ENCODE results near the gene INPP4A.
"Not testable (repeated sequence)": the region's sequence is repeated elsewhere in the genome, so short reads cannot be mapped to it uniquely, and the experiment has no call there.

Gene INPP4A

DNA sequence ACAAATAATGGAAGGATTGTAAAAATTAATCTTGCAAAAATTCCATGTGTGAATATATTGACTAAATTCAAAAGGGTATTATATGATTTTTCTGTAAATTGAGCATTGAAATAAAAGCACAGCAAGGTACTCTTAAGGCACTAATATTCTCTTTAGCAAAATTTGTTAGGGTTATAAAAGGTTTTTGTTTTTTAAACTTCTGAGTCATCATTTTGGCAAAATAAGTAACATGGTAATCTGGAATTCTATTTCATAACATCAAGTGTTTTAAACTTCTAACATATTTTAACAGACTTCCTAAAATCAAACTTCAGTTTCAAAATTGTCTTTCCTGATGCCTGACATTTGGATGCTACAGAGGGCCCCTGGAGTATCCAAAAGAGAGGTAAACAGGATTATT lies 12.5 kb upstream of the INPP4A start:
- H3K27me3 Mint-ChIP-seq (ENCODE audit: low read depth, poor library complexity) = no peaks in the 10 kb centered on the region

DNA sequence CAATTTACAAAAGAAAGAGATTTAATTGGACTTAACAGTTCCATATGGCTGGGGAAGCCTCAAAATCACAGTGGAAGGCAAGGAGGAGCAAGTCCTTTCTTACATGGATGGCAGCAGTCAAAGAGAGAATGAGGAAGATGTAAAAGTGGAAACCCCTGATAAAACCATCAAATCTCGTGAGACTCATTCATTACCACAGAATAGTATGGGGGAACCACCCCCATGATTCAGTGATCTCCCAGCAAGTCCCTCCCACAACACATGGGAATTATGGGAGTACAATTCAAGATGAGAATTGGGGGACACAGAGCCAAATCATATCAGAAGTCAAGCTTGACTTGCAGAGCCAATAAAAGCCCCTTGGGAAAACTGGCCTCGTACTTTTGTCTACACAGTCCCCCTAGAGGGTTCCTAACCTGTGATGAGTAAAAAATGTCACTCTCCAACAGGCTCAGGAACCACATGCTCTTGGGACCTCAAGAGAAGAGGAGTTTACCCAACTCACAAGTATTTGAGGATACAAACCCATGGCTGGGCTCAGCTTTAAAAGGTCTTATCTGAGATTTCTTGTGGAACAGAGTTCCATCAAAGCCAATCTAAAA lies 11.2 kb upstream of the INPP4A start:
- H3K27me3 Mint-ChIP-seq (ENCODE audit: low read depth, poor library complexity) = no peaks in the 10 kb centered on the region
- H3K4me3 Mint-ChIP-seq = no peak overlapping the region
- TF ChIP-seq, protein P1, sequence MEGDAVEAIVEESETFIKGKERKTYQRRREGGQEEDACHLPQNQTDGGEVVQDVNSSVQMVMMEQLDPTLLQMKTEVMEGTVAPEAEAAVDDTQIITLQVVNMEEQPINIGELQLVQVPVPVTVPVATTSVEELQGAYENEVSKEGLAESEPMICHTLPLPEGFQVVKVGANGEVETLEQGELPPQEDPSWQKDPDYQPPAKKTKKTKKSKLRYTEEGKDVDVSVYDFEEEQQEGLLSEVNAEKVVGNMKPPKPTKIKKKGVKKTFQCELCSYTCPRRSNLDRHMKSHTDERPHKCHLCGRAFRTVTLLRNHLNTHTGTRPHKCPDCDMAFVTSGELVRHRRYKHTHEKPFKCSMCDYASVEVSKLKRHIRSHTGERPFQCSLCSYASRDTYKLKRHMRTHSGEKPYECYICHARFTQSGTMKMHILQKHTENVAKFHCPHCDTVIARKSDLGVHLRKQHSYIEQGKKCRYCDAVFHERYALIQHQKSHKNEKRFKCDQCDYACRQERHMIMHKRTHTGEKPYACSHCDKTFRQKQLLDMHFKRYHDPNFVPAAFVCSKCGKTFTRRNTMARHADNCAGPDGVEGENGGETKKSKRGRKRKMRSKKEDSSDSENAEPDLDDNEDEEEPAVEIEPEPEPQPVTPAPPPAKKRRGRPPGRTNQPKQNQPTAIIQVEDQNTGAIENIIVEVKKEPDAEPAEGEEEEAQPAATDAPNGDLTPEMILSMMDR (IDR thresholded peaks at IDR 0.05) = no peak
- DNase-seq = no peak
- H3K9me3 Mint-ChIP-seq = peaks cover 63% of the 10 kb centered on the region
- no peak overlapping the region for H3K27ac Mint-ChIP-seq
- no peaks in the 10 kb centered on the region for H3K36me3 Mint-ChIP-seq (ENCODE audit: low read depth)
- H3K4me1 Mint-ChIP-seq = no peaks in the 10 kb centered on the region

More for the DNA sequence above, 12.5 kb upstream of the INPP4A start:
- H3K36me3 Mint-ChIP-seq (ENCODE audit: low read depth) = no peaks in the 10 kb centered on the region
- no peaks in the 10 kb centered on the region for H3K4me1 Mint-ChIP-seq
- H3K27ac Mint-ChIP-seq = no peak overlapping the region
- no peak overlapping the region for H3K4me3 Mint-ChIP-seq
- H3K9me3 Mint-ChIP-seq = peaks cover 59% of the 10 kb centered on the region
- TF ChIP-seq, protein P1 (IDR thresholded peaks at IDR 0.05) = no peak
- no peak for DNase-seq

DNA sequence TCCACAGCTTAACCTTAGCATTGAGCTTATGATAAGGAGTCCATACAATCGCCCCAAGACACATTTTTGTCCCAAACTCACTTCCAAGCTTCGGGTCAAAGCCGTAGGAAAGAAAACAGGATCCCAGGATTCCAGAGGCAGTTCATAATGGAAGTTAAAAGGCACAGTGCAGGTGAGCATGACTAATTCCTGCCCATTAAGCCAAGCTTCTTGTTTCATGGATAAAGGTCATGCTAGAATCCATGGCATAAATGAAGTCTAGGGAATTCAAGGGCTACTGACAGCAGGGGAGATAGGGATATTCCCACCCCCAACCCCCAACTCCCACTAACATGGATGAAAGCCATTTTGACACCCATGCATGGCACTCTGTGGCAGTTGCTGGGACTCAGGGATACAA lies 10.2 kb upstream of the INPP4A start:
- Mint-ChIP-seq H3K27me3 (ENCODE audit: low read depth, poor library complexity) (no peaks in the 10 kb centered on the region), H3K4me3 (no peak overlapping the region), H3K36me3 (ENCODE audit: low read depth) (no peaks in the 10 kb centered on the region), H3K9me3 (peaks cover 72% of the 10 kb centered on the region), H3K27ac (no peak overlapping the region), H3K4me1 (no peaks in the 10 kb centered on the region)
- no peak for DNase-seq
- TF ChIP-seq, protein P1 (IDR thresholded peaks at IDR 0.05) = no peak

DNA sequence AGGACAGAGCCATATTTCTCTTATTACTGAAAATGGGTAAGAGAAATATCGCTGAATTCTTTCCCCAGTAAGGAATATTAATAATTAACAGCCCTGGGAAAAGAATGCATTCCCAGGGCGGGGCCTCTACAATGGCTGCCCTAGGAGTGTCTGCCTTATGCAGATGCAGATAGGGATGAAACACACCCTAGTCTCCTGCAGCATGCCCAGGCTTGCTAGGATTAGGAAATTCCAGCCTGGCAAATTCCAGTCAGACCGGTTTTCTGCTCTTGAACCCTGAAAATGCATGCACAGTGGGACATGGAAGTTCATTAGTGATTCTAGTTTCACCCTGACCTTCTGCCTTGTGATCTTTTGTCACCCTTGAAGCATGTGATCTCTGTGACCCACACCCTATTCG lies 9.0 kb upstream of the INPP4A start:
- DNase-seq; H3K36me3 Mint-ChIP-seq (ENCODE audit: low read depth); H3K4me1 Mint-ChIP-seq; H3K27ac Mint-ChIP-seq; H3K4me3 Mint-ChIP-seq; H3K27me3 Mint-ChIP-seq (ENCODE audit: low read depth, poor library complexity): not testable (repeated sequence)
- H3K9me3 Mint-ChIP-seq = peaks cover 76% of the 10 kb centered on the region

DNA sequence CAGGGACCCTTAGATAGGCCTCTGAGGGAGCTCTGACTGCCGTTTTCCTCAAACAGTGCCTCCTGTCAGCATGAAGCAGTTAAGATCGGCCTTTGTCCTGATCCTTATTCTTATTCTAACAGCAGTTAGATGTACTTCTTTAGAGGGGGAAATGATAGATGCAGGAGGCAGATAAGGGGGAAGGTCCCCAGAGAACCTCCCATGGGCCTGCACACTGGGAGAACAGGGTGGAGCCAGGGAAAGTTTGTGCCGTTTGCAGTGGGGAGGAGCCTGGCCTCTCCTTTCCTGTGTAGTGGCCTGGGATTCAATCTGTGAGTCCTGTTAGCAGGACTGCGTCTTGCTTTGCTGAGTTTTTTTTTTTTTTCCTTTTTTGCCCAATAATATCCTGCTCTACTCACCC lies 7.9 kb upstream of the INPP4A start:
- no peak overlapping the region for H3K27ac Mint-ChIP-seq
- H3K36me3 Mint-ChIP-seq (ENCODE audit: low read depth) = no peaks in the 10 kb centered on the region
- H3K4me3 Mint-ChIP-seq = no peak overlapping the region
- H3K4me1 Mint-ChIP-seq = no peaks in the 10 kb centered on the region
- H3K27me3 Mint-ChIP-seq (ENCODE audit: low read depth, poor library complexity) = no peaks in the 10 kb centered on the region
- H3K9me3 Mint-ChIP-seq = peaks cover 71% of the 10 kb centered on the region
- TF ChIP-seq, protein P1 (IDR thresholded peaks at IDR 0.05) = no peak
- DNase-seq = no peak

DNA sequence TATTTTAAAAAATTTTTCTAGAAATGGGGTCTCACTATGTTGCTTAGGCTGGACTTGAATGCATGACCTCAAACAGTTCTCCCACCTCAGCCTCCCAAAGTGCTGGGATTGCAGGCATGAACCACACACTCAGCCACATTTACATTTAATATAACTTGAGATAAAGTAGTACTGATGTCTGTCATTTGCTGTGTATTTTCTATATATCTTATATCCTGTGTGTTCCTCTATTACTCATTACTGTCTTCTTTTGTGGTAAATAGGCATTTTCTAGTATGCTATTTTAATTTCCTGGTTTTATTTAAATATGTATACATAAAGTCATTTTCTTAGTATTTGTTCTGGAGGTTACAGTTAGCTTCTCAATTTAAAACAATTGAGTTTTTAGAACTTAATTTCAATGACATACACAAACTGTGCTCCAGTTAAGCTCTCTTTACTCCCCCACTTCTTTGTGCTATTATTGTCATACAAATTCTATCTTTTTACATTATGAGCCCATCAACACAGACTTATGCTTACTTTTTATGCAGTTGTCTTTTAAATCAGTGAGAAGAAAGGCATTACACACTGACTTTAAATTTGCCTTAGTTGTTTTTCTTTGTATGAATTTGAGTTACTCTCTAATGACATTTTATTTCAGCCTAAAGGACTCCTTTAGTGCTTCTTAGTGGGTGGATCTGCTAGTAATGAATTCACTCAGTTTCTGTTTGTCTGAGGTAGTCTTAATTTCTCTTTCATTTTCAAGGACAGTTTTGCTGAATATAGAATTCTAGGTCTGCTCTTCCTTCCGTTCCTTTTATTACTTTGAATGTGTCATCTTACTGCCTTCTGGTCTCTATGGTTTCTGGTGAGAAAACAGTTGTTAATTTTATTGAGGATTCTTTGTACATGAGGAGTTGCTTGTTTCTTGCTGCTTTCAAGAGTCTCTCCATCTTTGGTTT lies 6.2 kb upstream of the INPP4A start:
- peaks cover 6% of the 10 kb centered on the region for H3K4me1 Mint-ChIP-seq
- no peaks in the 10 kb centered on the region for H3K36me3 Mint-ChIP-seq (ENCODE audit: low read depth)
- no peaks in the 10 kb centered on the region for H3K27me3 Mint-ChIP-seq (ENCODE audit: low read depth, poor library complexity)
- DNase-seq = no peak
- H3K4me3 Mint-ChIP-seq = no peak overlapping the region
- TF ChIP-seq, protein P1 (IDR thresholded peaks at IDR 0.05) = no peak
- H3K9me3 Mint-ChIP-seq = peaks cover 59% of the 10 kb centered on the region
- no peak overlapping the region for H3K27ac Mint-ChIP-seq

Measured in nephron progenitor cell (in vitro differentiated cells).